H9 (cell line): ENCODE measurements around the gene NF1. TPM values are rescaled to one million over a fixed set of nuclear protein-coding genes. Genes with fewer than 3 reads are reported as not detected.

ENCODE experiments used
- DNase-seq: peaks from one replicate; pipeline ENCODE4 v3.0.0-alpha.2; 2017
- H2AFZ ChIP-seq: one replicate; pipeline ENCODE4 v1.6.1; 2013; ENCODE audit warnings: mild to moderate bottlenecking, low read length, control low read depth, moderate library complexity
- H2AK5ac ChIP-seq: 2 replicates; pipeline ENCODE4 v1.6.1; 2013; ENCODE audit warnings: low read length, control low read depth, mixed read lengths; ENCODE audit not compliant: insufficient read length
- H2BK120ac ChIP-seq: one replicate; pipeline ENCODE4 v1.6.1; 2013; ENCODE audit warnings: low read depth, mild to moderate bottlenecking, low read length, control low read depth, inconsistent platforms; ENCODE audit not compliant: poor library complexity, severe bottlenecking
- H2BK12ac ChIP-seq: 2 replicates; pipeline ENCODE4 v1.6.1; 2013; ENCODE audit warnings: low read length, control low read depth, mixed read lengths, low read depth; ENCODE audit not compliant: insufficient read length
- H2BK15ac ChIP-seq: 2 replicates; pipeline ENCODE4 v1.6.1; 2013; ENCODE audit warnings: low read depth, low read length, control low read depth
- H2BK20ac ChIP-seq: one replicate; pipeline ENCODE4 v1.6.1; 2013; ENCODE audit warnings: low read depth, mild to moderate bottlenecking, low read length, control low read depth, inconsistent platforms; ENCODE audit not compliant: poor library complexity, severe bottlenecking
- H2BK5ac ChIP-seq: 2 replicates; pipeline ENCODE4 v1.6.1; 2013; ENCODE audit warnings: low read length, control low read depth, mixed read lengths; ENCODE audit not compliant: insufficient read length
- H3K14ac ChIP-seq: 2 replicates; pipeline ENCODE4 v1.6.1; 2013; ENCODE audit warnings: low read length, control low read depth; ENCODE audit not compliant: insufficient read depth
- H3K18ac ChIP-seq: 2 replicates; pipeline ENCODE4 v1.6.1; 2013; ENCODE audit warnings: low read depth, mild to moderate bottlenecking, mixed read lengths, low read length, control low read depth; ENCODE audit not compliant: insufficient read length
- H3K23ac ChIP-seq: 2 replicates; pipeline ENCODE4 v1.6.1; 2013; ENCODE audit warnings: low read length, control low read depth, mixed read lengths, low read depth; ENCODE audit not compliant: insufficient read length
- H3K23me2 ChIP-seq: 2 replicates; pipeline ENCODE4 v1.6.1; 2013; ENCODE audit warnings: low read depth, mild to moderate bottlenecking, mixed read lengths, low read length, control low read depth; ENCODE audit not compliant: insufficient read length, poor library complexity, severe bottlenecking
- H3K27ac ChIP-seq: 2 replicates; pipeline ENCODE4 v1.5.1; 2013; ENCODE audit warnings: low read length, control low read depth, mixed read lengths, low read depth; ENCODE audit not compliant: insufficient read length
- H3K27me3 ChIP-seq: 2 replicates; pipeline ENCODE4 v1.6.1; 2013; ENCODE audit warnings: low read length, control low read depth, inconsistent platforms; ENCODE audit not compliant: insufficient read depth
- H3K4ac ChIP-seq: 2 replicates; pipeline ENCODE4 v1.6.1; 2013; ENCODE audit warnings: low read depth, mild to moderate bottlenecking, control low read depth, inconsistent platforms, low read length, moderate library complexity
- H3K4me1 ChIP-seq: 2 replicates; pipeline ENCODE4 v1.6.1; 2013; ENCODE audit warnings: low read length, control low read depth, inconsistent platforms; ENCODE audit not compliant: insufficient read depth
- H3K4me2 ChIP-seq: 2 replicates; pipeline ENCODE4 v1.6.1; 2013; ENCODE audit warnings: low read length, control low read depth, mixed read lengths; ENCODE audit not compliant: insufficient read length, insufficient read depth
- H3K56ac ChIP-seq: 2 replicates; pipeline ENCODE4 v1.6.1; 2013; ENCODE audit warnings: low read depth, mild to moderate bottlenecking, mixed read lengths, low read length, control low read depth; ENCODE audit not compliant: insufficient read length
- H3K79me1 ChIP-seq: 2 replicates; pipeline ENCODE4 v1.6.1; 2013; ENCODE audit warnings: low read depth, mild to moderate bottlenecking, moderate library complexity, low read length, control low read depth, inconsistent platforms; ENCODE audit not compliant: insufficient read depth, poor library complexity, severe bottlenecking
- H3K79me2 ChIP-seq: 2 replicates; pipeline ENCODE4 v1.6.1; 2013; ENCODE audit warnings: low read length, control low read depth, inconsistent platforms; ENCODE audit not compliant: insufficient read depth
- H3K9ac ChIP-seq: 2 replicates; pipeline ENCODE4 v1.6.1; 2013; ENCODE audit warnings: low read length, control low read depth, mixed read lengths; ENCODE audit not compliant: insufficient read length; ENCODE audit errors: extremely low read depth
- H3K9me3 ChIP-seq: one replicate; pipeline ENCODE4 v1.6.1; 2013; ENCODE audit warnings: low read depth, low read length, inconsistent platforms; ENCODE audit not compliant: control insufficient read depth
- H3T11ph ChIP-seq: one replicate; pipeline ENCODE4 v1.6.1; 2013; ENCODE audit warnings: mild to moderate bottlenecking, low read length, control low read depth, inconsistent platforms
- H4K20me1 ChIP-seq: one replicate; pipeline ENCODE4 v1.6.1; 2013; ENCODE audit not compliant: control insufficient read depth, insufficient read length, insufficient read depth
- H4K5ac ChIP-seq: 2 replicates; pipeline ENCODE4 v1.6.1; 2013; ENCODE audit warnings: low read depth, mild to moderate bottlenecking, mixed read lengths, low read length, control low read depth; ENCODE audit not compliant: insufficient read length
- H4K8ac ChIP-seq: replicated peaks from 2 replicates; pipeline ENCODE4 v1.6.1; 2013; ENCODE audit warnings: low read length, control low read depth, mixed read lengths, low read depth; ENCODE audit not compliant: insufficient read length
- H4K91ac ChIP-seq: 2 replicates; pipeline ENCODE4 v1.6.1; 2013; ENCODE audit warnings: low read depth, mild to moderate bottlenecking, moderate library complexity, mixed read lengths, low read length, control low read depth; ENCODE audit not compliant: insufficient read length
- H3K27ac Mint-ChIP-seq, 3 experiments: 2 replicates in 2 of 3; 3 replicates in 1 of 3; pipeline ENCODE4 v1.8.0; 2020 to 2021; ENCODE audit warnings: mixed read lengths in 3 of 3, mild to moderate bottlenecking in 1 of 3, moderate library complexity in 1 of 3
- H3K27me3 Mint-ChIP-seq: 2 replicates; pipeline ENCODE4 v1.8.0; 2021; ENCODE audit warnings: low read depth, mild to moderate bottlenecking, moderate library complexity, mixed read lengths
- H3K36me3 Mint-ChIP-seq, 3 experiments: 2 replicates in 2 of 3; 3 replicates in 1 of 3; pipeline ENCODE4 v1.8.0; 2020 to 2021; ENCODE audit warnings: low read depth in 3 of 3, mixed read lengths in 3 of 3; ENCODE audit not compliant: insufficient read depth in 1 of 3
- H3K4me1 Mint-ChIP-seq, 2 experiments: 2 replicates each; pipeline ENCODE4 v1.8.0; 2020; ENCODE audit warnings: mixed read lengths in 2 of 2
- H3K4me3 Mint-ChIP-seq, 2 experiments: 2 replicates in 1 of 2; 3 replicates in 1 of 2; pipeline ENCODE4 v1.8.0; 2020 to 2021; ENCODE audit warnings: mild to moderate bottlenecking in 2 of 2, mixed read lengths in 2 of 2, moderate library complexity in 1 of 2
- H3K9me3 Mint-ChIP-seq, 2 experiments: 2 replicates in 1 of 2; 3 replicates in 1 of 2; pipeline ENCODE4 v1.8.0; 2020; ENCODE audit warnings: mild to moderate bottlenecking in 2 of 2, mixed read lengths in 2 of 2, moderate library complexity in 1 of 2
- CTCF ChIP-seq: fragments of 200-600 bp; sonication (generic); conservative IDR thresholded peaks from 3 replicates; pipeline ENCODE4 v1.8.0; 2021; ENCODE audit warnings: antibody characterized with exemption, mild to moderate bottlenecking
- WGBS: extraction: QIAGEN DNeasy Blood & Tissue Kit; methylation state at CpG from one replicate; pipeline ENCODE4 v1.1.7; 2013; ENCODE audit warnings: missing lambda C conversion rate, low lambda C conversion rate, mixed read lengths; ENCODE audit not compliant: insufficient read length; ENCODE audit errors: extremely low coverage; 5-methylcytosine and 5-hydroxymethylcytosine counted together
- total RNA-seq: library from RNA; stranded (reverse); gene quantifications from 2 replicates; pipeline ENCODE4 v1.2.1, GENCODE V29; 2021

Gene NF1
- total RNA-seq, 1 experiment from 2014 or later, result 38.1 TPM

GRCh38 chr17:31321966-31322365 is 227.2 kb downstream of the NF1 start:
- Histone ChIP-seq H2BK20ac (no peak overlapping the region), H2BK12ac (no peak overlapping the region), H3K27me3 (no peaks in the 10 kb centered on the region), H2AK5ac (no peak overlapping the region), H3K9ac (no peak overlapping the region), H3K14ac (no peak overlapping the region), H3T11ph (no peak overlapping the region), H4K91ac (no peak overlapping the region), H2BK5ac (no peak overlapping the region), H3K23me2 (no peaks in the 10 kb centered on the region), H2BK15ac (no peak overlapping the region), H3K4me2 (no peak overlapping the region), H3K23ac (no peak overlapping the region), H3K79me2 (no peaks in the 10 kb centered on the region), H3K9me3 (no peaks in the 10 kb centered on the region), H2BK120ac (no peak overlapping the region), H4K8ac (no peak overlapping the region), H4K5ac (no peak overlapping the region), H3K56ac (no peak overlapping the region), H3K27ac (no peak overlapping the region), H4K20me1 (no peaks in the 10 kb centered on the region), H3K4me1 (no peaks in the 10 kb centered on the region), H3K18ac (no peak overlapping the region), H3K4ac (no peak overlapping the region), H2AFZ (no peak overlapping the region), H3K79me1 (no peaks in the 10 kb centered on the region)
- no peaks in the 10 kb centered on the region for H3K9me3 Mint-ChIP-seq
- H3K27ac Mint-ChIP-seq, result no peak overlapping the region
- no peak overlapping the region for H3K4me3 Mint-ChIP-seq
- no peaks in the 10 kb centered on the region for H3K27me3 Mint-ChIP-seq
- no peak for TF ChIP-seq CTCF
- H3K36me3 Mint-ChIP-seq, result peaks cover 0 to 13% (median 0%) of the 10 kb centered on the region in 3 experiments; a peak in 2 of 7 replicates
- WGBS, result no CpG with 5 or more reads among the region's 4 CpGs
- H3K4me1 Mint-ChIP-seq, result peaks cover 5 to 8% of the 10 kb centered on the region in 2 experiments
- DNase-seq, result no peak
